SU-DHL-6 (cell line): ENCODE measurements around the gene IFITM1.
"Not testable (repeated sequence)": the region's sequence is repeated elsewhere in the genome, so short reads cannot be mapped to it uniquely, and the experiment has no call there.

Experiments used
- H2AFZ ChIP-seq: fragments of 200-600 bp; sonication (generic); 2 replicates; pipeline ENCODE4 v1.6.1; 2014; ENCODE audit warnings: low read depth, mild to moderate bottlenecking, moderate library complexity, mixed read lengths, antibody characterized with exemption, low read length; ENCODE audit not compliant: severe bottlenecking
- H3F3A ChIP-seq: fragments of 200-600 bp; shearing (Covaris generic); 2 replicates; pipeline ENCODE4 v1.6.0; 2016; ENCODE audit warnings: antibody characterized with exemption, mild to moderate bottlenecking; ENCODE audit not compliant: insufficient read depth
- H3K27ac ChIP-seq: fragments of 200-600 bp; sonication (generic); 2 replicates; pipeline ENCODE4 v1.5.1; 2016; ENCODE audit warnings: low read depth, mild to moderate bottlenecking, low read length, moderate library complexity, mixed read lengths
- H3K27me3 ChIP-seq: fragments of 200-600 bp; sonication (generic), shearing (Covaris generic); 2 replicates; pipeline ENCODE4 v1.6.0; 2014; ENCODE audit warnings: mild to moderate bottlenecking, low read length
- H3K36me3 ChIP-seq: fragments of 200-600 bp; sonication (generic); 2 replicates; pipeline ENCODE4 v1.6.1; 2014; ENCODE audit warnings: mild to moderate bottlenecking, low read length, mixed read lengths
- H3K4me2 ChIP-seq: fragments of 300-600, 200-600 bp; shearing (Covaris generic), sonication (generic); 2 replicates; pipeline ENCODE4 v1.6.0; 2014; ENCODE audit warnings: low read length, low read depth, mild to moderate bottlenecking; ENCODE audit not compliant: poor library complexity, severe bottlenecking
- H3K4me3 ChIP-seq: fragments of 200-600 bp; sonication (generic); 2 replicates; pipeline ENCODE4 v1.5.1; 2014; ENCODE audit warnings: antibody characterized with exemption, low read length, mild to moderate bottlenecking, mixed read lengths; ENCODE audit not compliant: insufficient read depth, poor library complexity, severe bottlenecking
- H3K79me2 ChIP-seq: fragments of 200-600 bp; sonication (generic); 2 replicates; pipeline ENCODE4 v1.6.1; 2014; ENCODE audit warnings: mild to moderate bottlenecking, low read length, moderate library complexity; ENCODE audit not compliant: insufficient read depth
- H3K9ac ChIP-seq: fragments of 200-600 bp; sonication (generic); 2 replicates; pipeline ENCODE4 v1.7.0; 2014; ENCODE audit warnings: mild to moderate bottlenecking, low read length
- H3K9me2 ChIP-seq: fragments of 200-600 bp; sonication (generic); replicated peaks from 2 replicates; pipeline ENCODE4 v1.6.1; 2014; ENCODE audit warnings: low read length; ENCODE audit not compliant: insufficient read depth
- H3K9me3 ChIP-seq: fragments of 200-600 bp; sonication (generic); 2 replicates; pipeline ENCODE4 v1.6.1; 2014; ENCODE audit warnings: low read length, mixed read lengths; ENCODE audit not compliant: insufficient read depth
- H4K20me1 ChIP-seq: fragments of 200-600 bp; sonication (generic); 2 replicates; pipeline ENCODE4 v1.6.1; 2014; ENCODE audit warnings: low read depth, mild to moderate bottlenecking, antibody characterized with exemption, low read length, moderate library complexity, mixed read lengths
- CTCF ChIP-seq: fragments of 200-600 bp; sonication (generic); IDR thresholded peaks from one replicate; pipeline ENCODE4 v1.5.1; 2017; ENCODE audit warnings: antibody characterized with exemption, mild to moderate bottlenecking, low read length, moderate library complexity; ENCODE audit not compliant: insufficient read depth, poor library complexity, severe bottlenecking
- EZH2phosphoT487 ChIP-seq: fragments of 200-600 bp; sonication (generic), shearing (Covaris generic); conservative IDR thresholded peaks from 2 replicates; pipeline ENCODE4 v1.6.1; 2018; ENCODE audit warnings: mild to moderate bottlenecking, antibody characterized with exemption, low read length, moderate library complexity, mixed read lengths

The IFITM1 gene

GRCh38 chr11:319121-319887 is 5.5 kb downstream of the IFITM1 start:
- H3K27ac ChIP-seq, result not testable (repeated sequence)

GRCh38 chr11:319888-320273 is 6.0 kb downstream of the IFITM1 start:
- H3K9me3 ChIP-seq, H3K79me2 ChIP-seq, H3K4me2 ChIP-seq, H3K4me3 ChIP-seq, H2AFZ ChIP-seq, H3K36me3 ChIP-seq, H3F3A ChIP-seq, H3K27ac ChIP-seq, H3K9me2 ChIP-seq, H3K9ac ChIP-seq, H3K27me3 ChIP-seq, H4K20me1 ChIP-seq: not testable (repeated sequence)

More at GRCh38 chr11:319121-319887, 5.5 kb downstream of the IFITM1 start:
- H3F3A ChIP-seq, H3K36me3 ChIP-seq, H3K79me2 ChIP-seq, H2AFZ ChIP-seq, H3K9ac ChIP-seq, H4K20me1 ChIP-seq, H3K9me2 ChIP-seq, H3K4me2 ChIP-seq, H3K9me3 ChIP-seq, H3K4me3 ChIP-seq, H3K27me3 ChIP-seq: not testable (repeated sequence)

- no peak overlapping the region for H3K4me2 ChIP-seq
- H4K20me1 ChIP-seq, result no peaks in the 10 kb centered on the region
- no peak overlapping the region for H3K9ac ChIP-seq
- no peaks in the 10 kb centered on the region for H3K9me3 ChIP-seq
- no peak overlapping the region for H3K27ac ChIP-seq
- no peaks in the 10 kb centered on the region for H3K9me2 ChIP-seq
- no peak overlapping the region for H3K4me3 ChIP-seq
- H3F3A ChIP-seq, result peaks cover 15% of the 10 kb centered on the region
- H3K27me3 ChIP-seq, result no peaks in the 10 kb centered on the region
- no peak for TF ChIP-seq CTCF
- TF ChIP-seq EZH2phosphoT487, result no peak
- H3K79me2 ChIP-seq, result no peaks in the 10 kb centered on the region
- H3K36me3 ChIP-seq, result no peaks in the 10 kb centered on the region
- H2AFZ ChIP-seq, result no peak overlapping the region
Observed at GRCh38 chr11:324156-324555, 10.3 kb downstream of the IFITM1 start.

GRCh38 chr11:324593-325517 is 11.0 kb downstream of the IFITM1 start:
- not testable (repeated sequence) for H3K9me2 ChIP-seq, H3K27me3 ChIP-seq, H3K4me2 ChIP-seq, H3K79me2 ChIP-seq, H3K9me3 ChIP-seq, H3K36me3 ChIP-seq, H3K9ac ChIP-seq, H4K20me1 ChIP-seq, H3K4me3 ChIP-seq, H2AFZ ChIP-seq, H3K27ac ChIP-seq
- peaks cover 20% of the 10 kb centered on the region for H3F3A ChIP-seq
